Mesenchymal stem cell (in vitro differentiated cells and primary cell): Measurements from ENCODE around the gene TMEM79.

Experiments
- DNase-seq: peaks from one replicate; pipeline ENCODE4 v3.0.0-alpha.2; 2013
- H2AFZ ChIP-seq: one replicate; pipeline ENCODE4 v1.6.1; 2013; ENCODE audit warnings: low read depth, mild to moderate bottlenecking, control low read depth, inconsistent platforms, low read length, moderate library complexity
- H2AK5ac ChIP-seq: 2 replicates; pipeline ENCODE4 v1.6.1; 2013; ENCODE audit warnings: low read length, moderate library complexity, mild to moderate bottlenecking, inconsistent platforms; ENCODE audit not compliant: severe bottlenecking
- H2BK120ac ChIP-seq: one replicate; pipeline ENCODE4 v1.6.1; 2013; ENCODE audit warnings: low read depth, mild to moderate bottlenecking, inconsistent platforms, low read length, moderate library complexity
- H2BK12ac ChIP-seq, 2 experiments: one replicate each; pipeline ENCODE4 v1.6.1; 2013; ENCODE audit warnings: inconsistent platforms in 2 of 2, low read length in 2 of 2, mild to moderate bottlenecking in 2 of 2, moderate library complexity in 2 of 2, control low read depth in 1 of 2
- H2BK15ac ChIP-seq: one replicate; pipeline ENCODE4 v1.6.1; 2013; ENCODE audit warnings: mild to moderate bottlenecking, low read depth, inconsistent platforms; ENCODE audit not compliant: poor library complexity, severe bottlenecking
- H2BK5ac ChIP-seq: 2 replicates; pipeline ENCODE4 v1.6.1; 2013; ENCODE audit warnings: low read depth, mild to moderate bottlenecking, low read length, control low read depth, inconsistent platforms; ENCODE audit not compliant: poor library complexity, severe bottlenecking
- H3K14ac ChIP-seq, 2 experiments: one replicate each; pipeline ENCODE4 v1.6.1; 2013; ENCODE audit warnings: inconsistent platforms in 2 of 2, low read length in 2 of 2, control low read depth in 1 of 2, mild to moderate bottlenecking in 1 of 2, moderate library complexity in 1 of 2
- H3K18ac ChIP-seq, 2 experiments: one replicate each; pipeline ENCODE4 v1.6.1; 2013; ENCODE audit warnings: inconsistent platforms in 2 of 2, low read length in 2 of 2, control low read depth in 1 of 2, low read depth in 1 of 2, mild to moderate bottlenecking in 1 of 2
- H3K23ac ChIP-seq, 2 experiments: one replicate each; pipeline ENCODE4 v1.6.1; 2013; ENCODE audit warnings: inconsistent platforms in 2 of 2, low read length in 2 of 2, mild to moderate bottlenecking in 2 of 2, moderate library complexity in 2 of 2, control low read depth in 1 of 2
- H3K27ac ChIP-seq: 2 replicates; pipeline ENCODE4 v1.5.1; 2013; ENCODE audit warnings: mild to moderate bottlenecking, moderate library complexity, low read length, control low read depth, inconsistent platforms; ENCODE audit not compliant: poor library complexity, severe bottlenecking
- H3K27me3 ChIP-seq, 2 experiments: 2 replicates each; pipeline versions ENCODE4 v1.6.1 to v1.7.0; 2013; ENCODE audit warnings: low read length in 2 of 2, mild to moderate bottlenecking in 2 of 2, moderate library complexity in 2 of 2, control low read depth in 1 of 2, inconsistent platforms in 1 of 2; ENCODE audit not compliant: control insufficient read depth in 1 of 2, insufficient read depth in 1 of 2
- H3K36me3 ChIP-seq, 2 experiments: 2 replicates each; pipeline versions ENCODE4 v1.6.1 to v1.7.0; 2013; ENCODE audit warnings: low read length in 2 of 2, control low read depth in 1 of 2, inconsistent platforms in 1 of 2, low read depth in 1 of 2, mild to moderate bottlenecking in 1 of 2; ENCODE audit not compliant: insufficient read depth in 2 of 2, control insufficient read depth in 1 of 2
- H3K4ac ChIP-seq, 2 experiments: one replicate each; pipeline ENCODE4 v1.6.1; 2013; ENCODE audit warnings: inconsistent platforms in 2 of 2, low read length in 2 of 2, mild to moderate bottlenecking in 2 of 2, moderate library complexity in 2 of 2, control low read depth in 1 of 2, low read depth in 1 of 2
- H3K4me1 ChIP-seq: 2 replicates; pipeline ENCODE4 v1.6.1; 2013; ENCODE audit warnings: low read depth, low read length, control low read depth; ENCODE audit not compliant: control insufficient read depth, insufficient read depth
- H3K4me2 ChIP-seq: 2 replicates; pipeline ENCODE4 v1.6.1; 2013; ENCODE audit warnings: low read length, mild to moderate bottlenecking, inconsistent platforms; ENCODE audit not compliant: poor library complexity, severe bottlenecking
- H3K4me3 ChIP-seq, 2 experiments: 2 replicates each; pipeline versions ENCODE4 v1.5.1 to v1.7.0; 2013; ENCODE audit warnings: low read length in 2 of 2, mild to moderate bottlenecking in 2 of 2, control low read depth in 1 of 2, low read depth in 1 of 2; ENCODE audit not compliant: insufficient read depth in 1 of 2
- H3K79me1 ChIP-seq: replicated peaks from 2 replicates; pipeline ENCODE4 v1.6.1; 2013; ENCODE audit warnings: mild to moderate bottlenecking, control low read depth, low read length, inconsistent platforms; ENCODE audit not compliant: poor library complexity, severe bottlenecking
- H3K9ac ChIP-seq: 2 replicates; pipeline ENCODE4 v1.7.0; 2013; ENCODE audit warnings: mild to moderate bottlenecking, low read length, moderate library complexity
- H3K9me3 ChIP-seq: 2 replicates; pipeline ENCODE4 v1.7.0; 2013; ENCODE audit warnings: mild to moderate bottlenecking, low read length; ENCODE audit not compliant: control insufficient read depth
- H4K8ac ChIP-seq: one replicate; pipeline ENCODE4 v1.6.1; 2013; ENCODE audit warnings: inconsistent platforms, mild to moderate bottlenecking, low read length, moderate library complexity
- H4K91ac ChIP-seq: one replicate; pipeline ENCODE4 v1.6.1; 2013; ENCODE audit warnings: mild to moderate bottlenecking, low read length, inconsistent platforms
- WGBS: methylation state at CpG from one replicate; pipeline ENCODE4 v1.1.7; 2013; ENCODE audit warnings: mixed read lengths; 5-methylcytosine and 5-hydroxymethylcytosine counted together

The TMEM79 gene

DNA sequence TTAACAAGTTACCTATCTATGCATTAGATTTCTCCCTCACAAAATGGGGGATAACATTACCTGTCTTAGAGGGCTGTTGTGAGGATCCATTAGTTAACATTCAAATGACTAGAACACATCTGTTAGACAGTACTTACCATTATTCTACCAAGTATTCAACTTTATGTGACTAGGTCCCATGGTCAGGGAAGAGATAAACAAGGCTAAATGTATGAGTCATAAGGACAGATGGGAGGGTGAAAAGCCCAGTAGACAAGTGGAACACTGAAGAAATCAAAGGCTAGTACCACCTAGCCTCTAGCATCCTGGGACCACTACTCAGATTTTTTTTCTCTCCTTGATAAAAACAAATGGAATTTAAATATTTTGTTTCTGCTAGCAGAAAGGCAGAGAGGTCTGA, 24.0 kb downstream of the TMEM79 start:
- no peak overlapping the region for H3K27ac ChIP-seq
- no peak overlapping the region for H2BK5ac ChIP-seq
- no peak overlapping the region for H4K91ac ChIP-seq
- no peak overlapping the region for H3K4me3 ChIP-seq
- DNase-seq: peak; percentile 69
- no peak overlapping the region for H3K9ac ChIP-seq
- H4K8ac ChIP-seq: no peak overlapping the region
- H3K14ac ChIP-seq: no peak overlapping the region
- no peak overlapping the region for H2BK120ac ChIP-seq
- H3K27me3 ChIP-seq: no peaks in the 10 kb centered on the region
- no peak overlapping the region for H2AK5ac ChIP-seq
- no peak overlapping the region for H2BK15ac ChIP-seq
- H3K36me3 ChIP-seq: peaks cover 52 to 85% of the 10 kb centered on the region in 2 experiments
- H3K18ac ChIP-seq: no peak overlapping the region
- no peak overlapping the region for H3K4ac ChIP-seq
- H3K4me2 ChIP-seq: no peak overlapping the region
- peaks cover 2% of the 10 kb centered on the region for H3K4me1 ChIP-seq
- no peak overlapping the region for H2BK12ac ChIP-seq
- H3K79me1 ChIP-seq: peaks cover 12% of the 10 kb centered on the region
- no peaks in the 10 kb centered on the region for H3K9me3 ChIP-seq
- no peak overlapping the region for H3K23ac ChIP-seq
- H2AFZ ChIP-seq: no peak overlapping the region

DNA sequence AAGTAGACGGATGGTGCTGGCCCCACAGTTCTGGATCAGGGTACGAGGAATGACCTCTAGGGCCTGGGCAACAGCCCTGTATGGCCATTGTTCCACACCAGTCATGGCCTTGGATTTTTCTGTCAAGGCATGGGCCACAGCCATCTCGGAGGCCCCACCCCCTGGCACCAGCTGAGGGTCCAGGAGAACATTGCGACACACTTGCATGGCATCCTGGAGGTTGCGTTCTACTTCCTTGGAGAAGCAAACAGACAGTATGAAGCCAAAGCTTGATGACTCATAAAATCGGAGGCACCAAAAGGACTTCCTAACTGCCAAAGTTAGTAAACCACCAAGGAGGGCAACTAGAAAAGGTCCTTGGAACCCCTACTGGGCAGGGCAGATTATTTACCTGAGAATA, 26.8 kb downstream of the TMEM79 start:
- H3K4me1 ChIP-seq: peaks cover 2% of the 10 kb centered on the region
- peak overlapping the region; percentile 14 for H3K9ac ChIP-seq
- no peak overlapping the region for H3K4ac ChIP-seq
- H2BK12ac ChIP-seq: no peak overlapping the region
- no peak overlapping the region for H2BK5ac ChIP-seq
- no peak overlapping the region for H4K91ac ChIP-seq
- no peak overlapping the region for H3K18ac ChIP-seq
- H3K79me1 ChIP-seq: peaks cover 14% of the 10 kb centered on the region
- no peak overlapping the region for H2BK15ac ChIP-seq
- no peak overlapping the region for H3K23ac ChIP-seq
- no peak overlapping the region for H2AFZ ChIP-seq
- H3K4me3 ChIP-seq: no peak overlapping the region
- no peak overlapping the region for H2AK5ac ChIP-seq
- WGBS: 93% methylated on average over 6 of the region's 6 CpGs
- no peaks in the 10 kb centered on the region for H3K9me3 ChIP-seq
- H3K27ac ChIP-seq: no peak overlapping the region
- peak; percentile 16 for DNase-seq
- no peak overlapping the region for H3K4me2 ChIP-seq
- no peak overlapping the region for H2BK120ac ChIP-seq
- peaks cover 57 to 95% of the 10 kb centered on the region in 2 experiments for H3K36me3 ChIP-seq
- H3K27me3 ChIP-seq: no peaks in the 10 kb centered on the region
- H3K14ac ChIP-seq: no peak overlapping the region
- no peak overlapping the region for H4K8ac ChIP-seq

- Histone ChIP-seq H3K4me3 (no peak overlapping the region), H4K8ac (no peak overlapping the region), H2BK120ac (no peak overlapping the region), H3K4me2 (no peak overlapping the region), H3K23ac (no peak overlapping the region), H2AK5ac (no peak overlapping the region), H3K9ac (no peak overlapping the region), H3K79me1 (peaks cover 19% of the 10 kb centered on the region), H2BK12ac (no peak overlapping the region), H2BK15ac (no peak overlapping the region), H3K9me3 (no peaks in the 10 kb centered on the region), H3K4me1 (no peaks in the 10 kb centered on the region), H3K27me3 (no peaks in the 10 kb centered on the region), H2BK5ac (no peak overlapping the region), H3K4ac (no peak overlapping the region), H3K36me3 (peaks cover 59 to 94% of the 10 kb centered on the region in 2 experiments), H3K18ac (no peak overlapping the region), H4K91ac (no peak overlapping the region), H3K14ac (no peak overlapping the region), H2AFZ (no peak overlapping the region), H3K27ac (no peak overlapping the region)
- no peak for DNase-seq
- WGBS: 96% methylated on average over 6 of the region's 7 CpGs
These were observed 32.8 kb downstream of the TMEM79 start for GRCh38 chr1:156316909-156317308.

- Histone ChIP-seq H3K9me3 (no peaks in the 10 kb centered on the region), H3K27me3 (no peaks in the 10 kb centered on the region), H2BK15ac (no peak overlapping the region), H3K23ac (no peak overlapping the region), H3K36me3 (peaks cover 72 to 89% of the 10 kb centered on the region in 2 experiments), H3K79me1 (peaks cover 16% of the 10 kb centered on the region), H4K8ac (no peak overlapping the region), H3K27ac (no peak overlapping the region), H2AFZ (no peak overlapping the region), H2BK12ac (no peak overlapping the region), H3K4ac (no peak overlapping the region), H3K18ac (no peak overlapping the region), H2BK120ac (no peak overlapping the region), H2BK5ac (no peak overlapping the region), H3K4me3 (no peak overlapping the region), H3K9ac (no peak overlapping the region), H3K4me2 (no peak overlapping the region), H2AK5ac (no peak overlapping the region), H3K4me1 (no peaks in the 10 kb centered on the region), H3K14ac (no peak overlapping the region), H4K91ac (no peak overlapping the region)
- WGBS: no CpG with 5 or more reads among the region's 1 CpG
- DNase-seq: peak; percentile 60
These were observed 35.5 kb downstream of the TMEM79 start for GRCh38 chr1:156319664-156320063.
